GM20431 (cell line): ENCODE measurements around the gene ADAMTS2.

Experiments used
- in situ Hi-C: fragments of 300-500 bp; cut with MseI, MboI; formaldehyde crosslinking; loops from one replicate; pipeline ENCODE4 v1.15.0; 2020; ENCODE audit warnings: low sequenced_read_pairs; ENCODE audit not compliant: unreplicated experiment

Gene ADAMTS2

DNA sequence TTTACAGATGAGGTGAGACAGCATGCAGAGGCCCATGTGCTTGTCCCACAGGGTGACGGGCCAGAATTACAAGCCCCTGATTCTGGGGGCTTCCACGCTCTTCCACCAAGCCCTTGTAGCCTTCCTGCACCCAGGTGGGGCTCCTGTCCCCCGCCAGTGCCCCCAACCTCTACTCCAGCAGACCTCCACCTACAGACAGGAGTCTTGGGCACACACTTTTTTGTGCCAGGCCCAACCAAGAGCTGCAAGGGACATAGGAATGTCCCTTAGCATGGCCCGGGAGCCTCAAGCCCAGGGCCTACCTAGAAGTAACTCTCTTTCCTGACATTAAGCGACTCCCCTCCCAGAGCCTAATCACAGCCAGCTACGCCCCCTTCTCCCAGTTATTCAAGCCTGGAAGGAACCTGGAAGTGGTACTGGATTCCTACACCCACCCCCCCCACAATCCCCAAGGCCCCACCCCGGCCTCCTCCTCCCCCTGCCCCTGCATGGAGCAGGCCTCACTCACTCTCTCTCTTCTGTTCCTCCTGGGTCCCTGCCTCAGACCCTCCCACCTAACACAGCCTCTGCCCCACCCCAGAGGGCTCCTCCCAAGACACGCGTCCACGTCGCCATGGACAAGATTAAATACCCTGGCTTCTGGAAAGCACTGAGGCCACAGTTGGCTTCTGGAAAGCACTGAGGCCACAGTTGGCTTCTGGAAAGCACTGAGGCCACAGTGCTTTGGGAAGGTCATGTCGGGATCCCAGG lies 30.5 kb downstream of the ADAMTS2 start:
- in situ Hi-C loops: no loop called here

- in situ Hi-C loops: no loop called here
Measured at GRCh38 chr5:179313849-179314521, 31.3 kb downstream of the ADAMTS2 start.

DNA sequence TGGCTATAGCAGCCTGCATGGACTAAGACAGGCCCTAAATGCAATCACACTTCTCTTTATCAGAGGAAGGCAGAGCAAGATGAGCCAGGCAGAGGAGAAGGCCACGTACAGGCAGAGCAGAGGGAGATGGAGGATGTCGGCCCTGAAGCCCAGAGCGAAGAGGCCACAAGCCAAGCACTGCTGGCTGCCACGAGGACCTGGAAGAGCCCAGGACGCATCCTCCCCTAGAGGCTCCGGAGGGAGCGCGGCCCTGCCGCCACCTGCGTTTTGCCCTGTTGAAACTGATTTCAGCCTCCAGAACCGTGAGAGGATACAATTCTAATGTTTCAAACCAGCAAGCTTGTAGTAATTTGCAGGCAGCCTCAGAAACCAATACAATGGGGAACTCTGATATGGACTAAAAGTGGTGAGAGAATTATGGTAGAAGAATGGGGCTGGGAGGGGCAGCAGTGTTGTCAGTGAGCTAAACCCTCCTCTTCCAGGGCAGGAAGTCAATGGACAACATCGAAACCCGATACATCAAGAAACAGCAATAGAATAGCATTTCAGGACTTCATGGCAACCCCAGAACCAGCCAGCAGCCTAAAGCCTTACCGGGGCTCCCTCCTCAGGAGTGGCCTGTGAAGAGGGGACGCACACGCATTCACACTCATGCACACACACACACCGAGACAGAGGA lies 32.6 kb downstream of the ADAMTS2 start:
- in situ Hi-C loops: no loop called here

DNA sequence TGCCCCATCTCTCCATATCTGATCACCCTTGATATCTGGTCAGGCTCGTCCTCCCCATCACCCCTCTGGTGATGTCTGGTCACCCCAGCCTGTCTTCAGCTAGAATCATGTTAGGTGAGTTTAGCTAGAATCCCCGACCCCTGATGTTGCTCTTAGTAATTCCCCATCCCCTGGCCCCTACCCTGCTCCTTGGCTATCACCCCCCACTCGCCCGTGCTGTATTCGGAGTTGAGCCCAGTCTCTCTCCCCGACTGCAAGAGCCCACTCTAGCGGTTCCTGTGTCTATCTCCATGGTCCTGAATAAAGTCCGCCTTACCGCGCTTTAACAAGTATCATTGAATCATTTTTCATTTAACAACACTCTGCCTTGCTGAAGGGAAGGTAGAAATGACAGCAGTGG lies 33.7 kb downstream of the ADAMTS2 start:
- in situ Hi-C loops: no loop called here

- in situ Hi-C loops: no loop called here
Measured at GRCh38 chr5:179311091-179311470, 34.2 kb downstream of the ADAMTS2 start.

DNA sequence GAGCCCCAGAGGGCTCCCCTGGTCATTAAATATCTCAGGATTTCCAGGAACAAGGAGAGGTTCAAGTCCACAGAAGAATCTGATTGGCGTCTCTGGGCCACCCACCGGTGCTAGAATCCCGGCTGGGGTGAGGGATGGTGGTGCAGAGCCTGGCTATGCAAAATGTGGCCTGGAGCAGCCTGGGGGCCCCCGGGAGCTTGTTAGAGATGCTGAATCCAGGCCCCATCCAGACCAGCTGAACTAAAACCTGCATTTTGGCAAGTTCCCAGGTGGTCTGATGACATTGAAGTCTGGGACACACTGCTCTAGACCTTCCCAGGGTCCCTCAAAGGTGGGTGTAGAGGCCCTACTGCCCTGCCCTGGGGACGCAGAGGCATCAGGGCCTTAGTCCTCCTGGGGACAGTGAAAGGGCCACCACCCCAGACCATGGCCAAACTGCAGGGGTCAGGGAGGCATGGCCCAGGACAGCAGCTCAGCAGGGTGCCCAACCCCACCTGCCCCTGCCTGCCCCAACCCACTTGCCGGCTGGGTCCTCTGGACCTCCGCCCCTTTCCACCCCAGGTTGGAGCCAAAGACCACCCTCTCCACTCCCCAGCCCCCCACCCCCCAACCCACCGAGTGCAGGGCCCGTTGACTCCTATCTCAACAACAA lies 34.7 kb downstream of the ADAMTS2 start:
- in situ Hi-C loops: no loop called here

GRCh38 chr5:179309751-179310320 lies 35.4 kb downstream of the ADAMTS2 start:
- in situ Hi-C loops: no loop called here

- in situ Hi-C loops: no loop called here
Measured at GRCh38 chr5:179309383-179309670, 35.9 kb downstream of the ADAMTS2 start.

- in situ Hi-C loops: no loop called here
Measured at GRCh38 chr5:179308563-179309382, 36.5 kb downstream of the ADAMTS2 start.

DNA sequence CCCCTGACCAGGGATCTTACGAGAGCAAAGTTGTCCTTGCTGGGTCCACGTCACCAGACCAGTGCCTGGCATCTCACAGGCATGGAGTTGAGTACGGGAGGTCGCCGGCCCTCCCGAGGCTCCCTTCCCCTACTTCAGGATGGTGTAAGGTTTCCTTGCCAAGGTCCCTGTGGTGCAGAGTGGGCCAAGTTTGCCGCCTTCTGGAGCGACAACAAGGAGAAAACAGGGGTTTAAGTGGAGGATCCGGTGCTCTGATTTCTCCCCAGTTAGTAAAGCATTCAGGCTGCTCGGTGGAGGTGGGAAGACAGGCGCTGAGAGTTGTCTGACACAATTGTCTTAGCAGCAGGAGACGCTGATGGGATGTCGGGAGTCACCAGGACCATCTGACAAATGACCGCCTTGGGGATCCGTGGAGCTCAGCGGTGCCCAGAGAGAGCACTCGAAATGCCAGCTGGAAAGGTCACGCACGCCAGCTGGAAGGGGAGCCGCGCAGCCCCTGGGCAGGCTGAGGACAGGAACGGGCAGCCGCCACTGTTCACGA lies 37.3 kb downstream of the ADAMTS2 start:
- in situ Hi-C loops: no loop called here

GRCh38 chr5:179307013-179307800 lies 38.1 kb downstream of the ADAMTS2 start:
- in situ Hi-C loops: no loop called here

DNA sequence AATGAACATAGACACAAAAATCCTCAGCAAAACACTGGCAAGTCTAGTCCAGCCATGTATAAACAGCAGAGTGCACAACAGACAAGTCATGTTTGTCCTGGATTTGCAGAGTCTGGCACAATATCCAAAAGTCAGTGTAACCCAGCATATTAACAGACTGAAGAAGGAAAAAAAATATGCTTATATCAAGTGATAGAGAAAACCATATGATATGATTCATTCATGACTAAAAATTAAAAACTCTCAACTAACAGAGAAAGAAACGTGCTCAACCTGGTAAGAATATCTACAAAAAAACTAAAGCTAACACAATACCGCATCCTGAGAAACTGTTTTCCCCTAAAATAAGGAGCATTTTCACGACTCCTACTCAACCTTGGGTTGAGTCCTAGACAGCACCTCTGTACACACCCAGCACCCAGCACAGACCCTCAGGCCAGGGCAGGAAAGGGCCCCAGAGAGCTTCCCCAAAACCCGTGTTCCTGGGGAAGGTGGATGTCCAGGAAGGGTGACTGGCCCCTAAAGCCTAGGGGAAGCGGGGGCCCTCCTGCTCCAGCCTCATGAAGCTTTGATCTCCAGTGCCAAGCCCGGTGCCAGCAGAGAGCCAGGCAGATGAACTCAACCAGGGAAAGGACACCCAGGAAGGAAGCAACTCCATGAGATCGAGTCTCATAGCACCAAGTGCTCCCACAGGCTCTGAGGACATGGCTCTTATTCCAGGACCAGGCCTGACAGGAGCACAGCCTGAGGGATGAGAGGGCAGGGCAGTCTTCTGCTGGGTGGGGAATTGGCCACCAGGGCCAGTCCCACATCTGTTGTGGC lies 38.9 kb downstream of the ADAMTS2 start:
- in situ Hi-C loops: no loop called here

- in situ Hi-C loops: no loop called here
Measured at GRCh38 chr5:179304871-179305270, 40.4 kb downstream of the ADAMTS2 start.

DNA sequence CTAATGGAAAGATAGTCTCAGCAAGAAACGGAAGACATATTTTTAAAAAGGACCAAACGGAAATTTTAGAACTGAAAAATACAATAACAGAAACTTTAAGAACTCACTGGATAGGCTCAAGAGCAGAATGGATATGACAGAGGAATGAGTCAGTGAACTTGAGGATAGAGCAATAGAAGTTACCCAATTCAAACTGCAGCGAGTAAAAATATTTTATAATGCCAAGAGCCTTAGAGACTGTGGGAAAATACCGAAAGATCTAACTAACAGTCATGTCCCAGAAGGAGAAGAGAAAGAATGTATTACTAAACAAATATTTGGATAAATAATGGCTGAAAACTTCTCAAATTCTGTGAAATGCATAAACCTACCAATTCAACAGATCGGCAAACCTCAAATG lies 40.8 kb downstream of the ADAMTS2 start:
- in situ Hi-C loops: no loop called here

DNA sequence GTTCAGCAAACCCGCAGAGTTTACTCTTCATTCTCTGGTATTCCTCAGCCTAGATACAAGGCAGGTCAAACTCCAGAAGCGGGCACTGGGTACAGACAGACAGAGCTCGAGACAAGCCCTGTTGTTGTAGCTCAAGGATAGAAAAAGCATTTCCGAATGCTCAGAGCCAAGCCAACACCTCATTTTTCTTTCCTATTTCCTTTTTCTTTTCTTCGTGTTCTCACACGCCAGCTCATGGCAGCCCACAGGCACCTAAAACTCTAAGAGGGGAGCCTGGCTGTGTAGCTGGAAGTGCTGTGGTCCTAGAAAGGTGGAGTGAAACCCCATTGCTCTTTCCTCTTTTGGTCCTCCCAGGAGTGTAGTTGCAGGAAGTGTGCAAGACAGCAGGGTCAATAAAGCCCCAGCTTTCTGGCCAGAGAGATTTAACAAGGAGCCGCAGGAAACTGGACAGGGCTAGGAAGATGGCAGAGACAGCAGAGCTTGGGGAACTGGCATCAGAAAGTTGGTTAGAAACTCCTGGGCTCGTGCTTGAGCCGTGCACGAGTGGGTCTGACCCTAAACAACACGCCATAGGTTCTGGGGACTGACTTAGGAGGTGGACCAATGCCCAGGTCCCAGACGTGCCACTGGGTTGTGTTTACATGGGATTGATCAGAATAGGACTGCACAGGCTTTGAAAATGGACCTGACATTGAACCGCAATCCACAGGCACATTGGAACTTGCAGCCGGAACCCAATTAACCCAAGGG lies 41.6 kb downstream of the ADAMTS2 start:
- in situ Hi-C loops: no loop called here

DNA sequence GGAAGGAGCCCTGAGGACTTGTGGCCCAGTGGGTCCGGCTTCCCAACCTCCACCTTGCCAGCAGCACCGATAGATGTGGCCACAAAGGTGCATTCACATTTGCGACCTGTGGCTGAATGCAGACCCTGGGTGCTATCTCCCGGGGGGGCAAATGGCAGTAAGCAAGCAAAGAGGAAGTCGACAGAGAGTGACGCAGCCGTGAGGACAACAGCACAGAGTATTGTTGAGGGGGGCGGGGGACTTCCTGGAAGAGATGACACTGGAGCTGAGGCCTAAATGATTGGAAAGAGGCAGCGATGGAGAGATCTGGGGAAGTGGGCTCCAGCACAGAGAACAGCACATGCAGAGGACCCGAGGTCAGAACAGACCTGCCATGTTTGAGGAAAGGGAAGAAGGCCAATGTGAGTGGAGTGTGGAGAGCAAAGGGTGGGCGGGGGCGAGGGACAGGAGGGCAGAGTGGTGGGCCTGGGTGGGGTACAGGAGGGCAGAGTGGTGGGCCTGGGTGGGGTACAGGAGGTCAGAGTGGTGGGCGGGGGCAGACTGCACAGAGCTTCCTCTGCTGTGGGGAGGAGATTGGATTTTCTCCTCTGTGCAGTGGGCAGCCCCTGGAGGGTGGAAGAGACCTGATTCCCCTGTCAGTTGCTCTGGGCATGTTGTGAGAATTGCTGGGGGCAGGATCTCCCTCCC lies 42.6 kb downstream of the ADAMTS2 start:
- in situ Hi-C loops: no loop called here

DNA sequence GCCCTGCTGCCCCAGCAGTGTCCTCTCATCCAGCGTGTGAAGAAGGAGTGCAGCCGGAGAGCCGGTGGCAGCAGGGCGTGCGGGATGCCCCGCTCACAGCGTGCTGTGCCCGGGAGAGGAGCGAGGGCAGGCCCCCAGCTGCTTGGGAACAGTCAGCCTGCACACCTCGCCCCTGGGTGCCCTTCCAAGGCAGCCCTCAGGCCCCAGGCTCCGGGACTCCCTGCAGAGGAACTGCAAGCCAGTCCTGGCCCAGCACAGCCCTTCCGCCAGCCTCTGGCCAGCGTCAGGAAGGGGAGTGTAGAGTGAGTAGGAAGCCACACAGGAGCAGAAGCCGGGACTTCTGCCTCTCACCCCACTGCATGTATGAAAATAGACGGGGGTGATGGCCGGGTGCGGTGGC lies 43.5 kb downstream of the ADAMTS2 start:
- in situ Hi-C loops: no loop called here
